GM21576 (cell line): Measurements from ENCODE around the gene CLN6.

Experiments used
- ATAC-seq: cut with Tn5 transposase; IDR thresholded peaks from one replicate; pipeline ENCODE4 v1.9.1; 2021; ENCODE audit warnings: mild to moderate bottlenecking, moderate library complexity; ENCODE audit not compliant: unreplicated experiment

CLN6 gene

DNA sequence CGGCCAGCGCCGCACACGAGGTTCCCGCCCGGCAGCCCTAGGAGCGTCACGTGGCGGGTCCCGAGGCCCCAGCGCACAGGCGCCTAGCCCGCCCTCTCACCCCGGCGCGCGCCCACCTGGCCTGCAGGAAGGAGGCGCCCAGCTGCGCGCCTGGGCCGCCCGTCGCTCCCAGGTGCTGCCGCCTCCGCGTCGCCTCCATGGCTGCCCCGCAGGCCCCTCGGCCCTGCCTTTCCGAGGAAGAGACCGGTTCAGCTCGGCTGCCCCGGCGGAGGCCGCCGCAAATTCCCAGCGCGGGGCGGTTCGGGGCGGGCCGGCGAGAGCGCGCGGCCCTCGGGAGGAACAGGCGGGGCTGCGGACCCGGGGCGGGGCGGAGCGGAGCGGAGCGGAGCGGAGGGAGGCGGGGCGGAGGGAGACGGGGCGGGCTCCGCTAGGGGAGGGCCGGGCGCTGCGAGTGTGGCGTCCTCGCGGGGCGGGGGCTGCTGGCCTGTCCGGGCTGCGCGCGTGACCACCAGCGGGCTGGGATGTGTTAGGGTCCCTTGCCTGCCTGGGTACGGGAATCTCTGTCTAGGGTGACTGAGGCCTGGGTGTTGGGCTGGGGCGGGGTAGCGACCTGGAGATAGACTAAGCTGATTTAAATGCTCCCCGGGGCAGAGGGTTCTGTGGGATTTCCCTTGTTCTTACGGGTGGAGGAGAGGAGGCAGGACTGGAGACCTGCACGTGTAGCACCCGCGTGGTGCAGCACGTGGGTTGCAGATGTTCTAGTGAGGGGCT, at the start of gene CLN6:
Gene CLN6, minus strand, starts transcription at position 343 of the 771 bp plus-strand sequence. Its CDS starts 144 bp downstream, at position 199.
- ATAC-seq, result peak; percentile 68

DNA sequence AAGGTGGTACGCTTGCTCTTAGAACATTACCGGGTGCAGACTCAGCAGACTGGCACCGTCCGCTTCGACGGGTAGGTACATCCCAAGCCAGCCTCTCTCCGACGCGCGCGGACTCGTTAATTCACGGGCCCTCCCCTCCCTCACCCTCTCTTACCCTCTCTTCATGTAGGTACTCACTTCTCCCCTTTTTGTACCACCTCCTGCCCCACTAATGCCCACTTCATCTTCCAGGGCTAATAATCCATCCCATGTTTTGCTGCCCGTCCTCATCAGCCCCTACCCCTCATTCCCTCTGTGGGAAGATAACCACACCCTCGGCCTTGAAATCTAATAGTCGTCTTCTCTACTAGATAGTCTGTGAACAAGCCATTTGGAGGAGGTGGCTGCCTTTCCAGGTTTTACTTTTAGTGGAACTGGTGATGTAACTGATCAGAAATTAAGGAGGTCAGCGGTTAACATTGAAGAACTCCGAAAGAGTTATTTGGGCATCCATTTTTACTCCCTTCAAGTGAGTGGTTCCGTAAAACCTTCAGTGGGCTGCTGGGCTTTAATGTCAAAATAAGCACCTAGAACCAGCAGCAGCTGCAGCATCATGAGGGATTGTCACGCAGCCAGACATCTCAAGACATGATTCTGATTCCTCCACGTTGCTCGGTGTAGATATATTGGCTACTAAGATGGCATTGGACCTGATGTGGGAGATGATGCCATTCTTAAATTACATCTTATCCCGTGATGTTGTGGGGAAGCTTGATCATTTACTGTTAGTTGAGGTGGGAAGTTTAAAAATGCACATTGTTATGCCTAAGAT, 49.3 kb upstream of the CLN6 start:
- no peak for ATAC-seq

DNA sequence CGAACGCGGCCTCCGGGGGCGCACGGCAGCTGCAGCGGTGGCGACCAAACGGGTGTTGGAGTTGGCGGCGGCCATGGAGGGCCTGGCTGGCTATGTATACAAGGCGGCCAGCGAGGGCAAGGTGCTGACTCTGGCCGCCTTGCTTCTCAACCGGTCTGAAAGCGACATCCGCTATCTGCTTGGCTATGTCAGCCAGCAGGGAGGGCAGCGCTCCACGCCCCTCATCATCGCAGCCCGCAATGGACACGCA, 48.7 kb upstream of the CLN6 start:
- no peak for ATAC-seq

DNA sequence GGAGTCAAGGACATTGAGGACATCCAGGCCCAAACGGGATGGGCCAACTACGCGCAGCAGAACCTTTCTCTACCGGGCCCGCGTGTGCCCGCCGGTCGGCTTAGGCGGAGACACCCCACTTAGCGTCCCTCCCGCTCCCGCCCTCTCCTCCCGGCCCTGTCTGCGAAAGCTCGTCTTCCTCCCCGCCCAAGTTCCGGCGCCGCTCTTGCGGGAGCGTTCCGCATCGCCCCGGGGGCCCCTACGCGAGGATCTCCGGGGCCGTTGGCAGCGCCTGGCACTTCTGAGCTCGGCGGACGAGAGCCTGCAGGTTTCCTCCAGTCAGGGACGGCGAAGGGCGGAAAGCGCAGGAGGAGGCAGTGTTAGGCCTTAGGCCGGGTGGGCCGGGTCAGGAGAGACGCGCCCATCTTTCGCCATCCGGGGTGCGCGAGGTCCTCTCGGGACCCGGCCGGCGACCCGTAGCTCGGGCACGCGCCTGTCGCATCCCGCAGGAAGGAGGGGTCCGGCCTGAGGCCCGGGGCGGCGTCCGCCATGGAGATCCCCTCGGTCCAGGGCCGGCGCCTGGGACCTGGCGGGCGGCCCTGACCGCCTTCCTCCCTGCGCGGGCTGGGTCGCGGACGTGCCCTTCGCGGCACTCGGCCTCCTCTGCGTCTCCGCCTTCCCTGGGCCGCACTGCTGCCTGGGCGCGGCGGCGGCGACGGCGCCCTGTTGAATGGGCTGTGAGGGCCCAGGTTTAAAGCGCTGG, 48.2 kb upstream of the CLN6 start, which contains the start of gene FEM1B:
Gene FEM1B, plus strand, starts transcription at position 143 of the 742 bp plus-strand sequence. CDS start 673 bp downstream, outside the sequence.
- peak; percentile 71 for ATAC-seq

DNA sequence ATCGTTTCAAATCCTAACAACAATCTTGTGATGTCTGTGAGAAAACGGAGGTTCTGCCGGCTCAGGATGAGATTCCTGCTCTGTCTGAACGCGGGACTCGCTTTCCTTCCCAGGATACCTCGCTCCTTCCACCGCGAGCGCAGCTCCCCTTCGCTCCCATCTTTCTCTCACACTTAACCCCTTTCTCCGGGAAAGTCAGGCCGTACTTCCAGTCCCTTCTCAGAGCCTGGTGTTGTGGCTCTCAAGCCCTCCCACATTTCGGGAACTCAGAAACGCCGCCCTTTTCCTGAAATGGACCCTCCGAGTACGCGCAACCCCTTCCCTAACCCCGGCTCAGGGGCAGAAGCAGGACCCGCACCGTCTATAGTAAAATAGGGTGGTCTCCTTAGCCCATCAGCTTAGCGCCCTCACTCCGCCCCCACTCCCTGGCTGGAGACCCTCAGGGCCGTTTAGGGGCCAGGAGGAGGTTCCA, 47.6 kb upstream of the CLN6 start:
- no peak for ATAC-seq

DNA sequence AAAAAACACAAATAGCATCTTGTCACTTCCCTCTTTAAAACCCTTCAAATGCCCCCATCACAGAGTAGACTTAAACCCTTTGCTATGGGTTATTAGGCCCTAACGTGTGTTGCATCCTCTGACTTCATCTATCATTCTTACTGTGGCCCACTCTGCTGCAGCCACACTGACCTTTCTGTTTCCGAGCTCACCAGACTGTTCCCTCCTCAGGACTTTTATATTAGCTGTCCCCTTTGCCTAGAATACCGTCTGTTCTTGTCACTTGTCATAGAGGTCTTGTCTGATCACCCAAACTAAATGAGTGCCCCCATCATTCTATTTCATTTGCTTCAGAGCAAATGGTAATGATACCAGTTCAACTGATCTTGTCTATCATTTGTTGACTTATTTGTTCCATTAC, 47.1 kb upstream of the CLN6 start:
- ATAC-seq, result no peak

DNA sequence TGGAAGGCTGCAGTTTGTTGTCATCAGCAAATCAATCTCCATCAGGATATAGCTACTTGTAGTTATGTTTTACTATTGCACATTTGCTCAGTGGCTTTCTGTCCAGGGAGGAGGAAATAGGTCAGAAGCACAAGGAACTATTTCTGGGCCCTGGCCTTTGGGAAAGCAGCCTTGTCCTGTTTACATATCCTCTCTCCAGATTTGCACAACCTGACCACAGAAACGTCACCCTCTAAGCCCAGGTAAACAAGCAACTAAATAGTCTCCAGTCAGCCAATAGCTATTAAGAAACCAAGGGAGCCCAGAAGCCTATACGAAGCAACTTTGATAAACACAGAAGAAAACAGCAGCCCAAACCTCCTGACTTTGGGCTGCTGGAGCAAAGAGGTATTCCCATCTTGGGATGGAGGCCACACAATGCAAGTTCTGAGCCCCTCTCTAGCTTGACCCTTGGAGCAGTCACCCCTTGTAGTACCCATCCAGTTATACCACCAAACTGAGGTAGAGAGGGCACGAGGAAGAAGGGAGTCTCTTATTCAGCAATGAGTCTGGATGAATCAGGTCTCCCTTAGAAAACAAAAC, 45.7 kb upstream of the CLN6 start:
- no peak for ATAC-seq

DNA sequence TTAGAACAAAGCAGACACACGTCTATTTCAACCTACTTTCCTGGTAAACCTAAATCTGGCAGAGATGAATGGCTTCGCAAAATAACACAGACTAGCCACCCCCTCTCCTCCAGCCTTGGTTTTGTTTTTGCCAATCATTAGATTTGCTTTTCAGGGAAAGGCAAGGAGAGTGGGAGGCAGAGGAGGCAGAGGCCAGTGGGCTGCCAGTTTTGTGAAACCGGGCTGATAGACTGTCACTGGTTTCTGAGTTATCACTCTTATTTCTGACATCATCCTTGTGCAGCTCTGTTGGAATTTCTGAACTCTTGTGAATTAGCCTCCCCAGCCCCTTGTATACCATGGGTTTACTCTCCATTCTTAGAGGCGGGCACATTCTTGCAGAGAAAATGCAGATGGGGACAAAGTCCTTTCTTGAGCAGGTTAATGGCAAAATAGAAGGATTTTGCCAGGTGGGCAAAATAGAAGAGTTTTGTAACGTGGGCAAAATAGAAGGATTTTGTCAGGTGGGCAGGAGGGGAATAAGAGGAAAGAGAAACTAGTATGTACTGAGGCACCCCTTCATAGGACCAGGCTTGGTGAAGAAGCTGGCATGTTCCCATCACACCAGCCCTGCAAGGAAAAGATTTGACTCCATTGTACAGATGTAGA, 44.8 kb upstream of the CLN6 start:
- no peak for ATAC-seq

DNA sequence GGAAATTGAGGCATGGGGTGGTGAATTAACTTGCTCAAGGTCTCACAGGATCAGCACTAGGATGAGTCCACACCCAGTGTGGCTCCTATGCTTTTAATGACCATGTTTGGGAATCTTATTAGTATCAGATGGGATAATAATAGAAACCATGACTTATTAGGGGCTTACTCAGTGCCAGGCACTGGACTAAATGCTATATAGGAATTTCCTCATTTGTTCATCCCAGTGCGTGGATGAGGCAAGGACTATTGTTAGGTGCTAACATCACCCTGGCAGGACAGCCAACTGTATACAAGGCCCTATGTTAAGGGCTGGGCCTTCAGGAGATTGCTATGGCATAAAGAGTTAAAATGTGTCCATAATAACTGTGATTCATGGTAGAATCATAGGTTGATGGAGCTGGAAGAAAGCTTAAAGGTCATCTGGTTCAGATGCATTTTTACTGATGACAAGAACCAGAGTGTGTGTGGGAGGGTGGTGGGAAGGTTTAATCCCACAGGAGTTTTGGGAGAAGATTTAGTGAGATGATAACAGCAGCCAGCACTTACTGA, 43.3 kb upstream of the CLN6 start:
- ATAC-seq, result no peak

DNA sequence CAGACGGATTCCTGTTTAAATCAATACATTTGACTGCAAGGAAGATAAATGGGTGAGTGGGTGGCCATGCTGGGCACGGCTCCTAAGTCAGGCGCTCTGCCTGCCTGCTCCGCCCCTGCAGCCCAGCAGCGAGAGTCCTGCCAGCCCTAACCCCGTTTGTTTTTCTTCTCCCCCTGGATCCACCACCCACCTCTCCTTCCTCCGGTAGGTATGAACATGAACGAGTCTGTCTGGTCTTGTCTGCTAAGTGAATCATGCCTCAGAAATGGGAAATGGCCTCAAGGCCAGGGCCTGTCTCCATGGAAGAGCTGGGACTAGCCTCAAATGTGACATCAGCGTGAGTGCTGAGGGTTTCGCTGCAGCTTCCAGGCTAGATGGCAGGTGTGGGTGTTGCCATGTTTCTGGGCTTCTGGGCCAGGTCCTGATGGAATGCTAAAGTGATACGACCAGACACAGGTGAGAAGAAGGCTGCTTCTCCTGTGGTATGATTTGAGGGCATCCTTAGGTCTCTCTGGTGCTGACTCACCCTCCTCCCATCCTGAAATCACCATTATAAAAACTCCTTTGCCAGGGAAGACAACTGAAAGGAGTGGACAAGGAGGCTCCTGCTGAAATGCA, 42.4 kb upstream of the CLN6 start:
- no peak for ATAC-seq

DNA sequence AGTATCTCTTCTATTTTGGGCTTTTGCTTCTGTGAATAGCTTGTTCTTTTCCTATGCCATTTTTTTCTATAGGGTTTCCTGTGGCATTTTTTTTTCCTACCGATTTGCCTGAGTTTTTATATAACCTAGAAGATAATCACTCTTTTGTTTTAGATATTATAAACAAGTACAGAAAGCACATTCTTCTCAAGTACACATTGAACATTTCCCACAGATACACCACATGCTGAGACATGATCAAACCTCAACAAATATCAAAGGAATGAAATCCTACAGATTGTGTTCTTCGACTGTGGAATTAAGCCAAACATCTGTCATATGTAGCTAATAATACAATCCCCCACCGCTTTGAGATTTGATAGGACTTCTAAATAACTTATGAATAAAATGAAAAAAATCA, 38.9 kb upstream of the CLN6 start:
- no peak for ATAC-seq

DNA sequence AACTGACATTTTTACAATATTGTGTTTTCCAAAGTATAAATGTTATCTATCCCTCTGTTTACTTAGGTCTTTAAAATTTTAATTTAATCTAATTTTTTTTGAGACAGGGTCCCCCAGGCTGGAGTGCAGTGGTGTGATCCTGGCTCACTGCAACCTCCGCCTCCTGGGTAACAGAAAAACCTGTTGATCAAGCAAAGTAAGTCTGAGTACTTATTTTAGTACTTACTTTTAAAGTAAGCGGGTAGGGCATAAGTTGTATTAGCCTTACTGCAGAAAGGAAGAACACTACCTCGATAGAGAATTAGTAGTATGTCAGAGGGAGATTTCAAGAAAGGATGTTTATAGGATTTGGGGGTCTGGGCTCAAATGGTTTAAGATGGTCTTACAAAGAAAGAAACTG, 36.1 kb upstream of the CLN6 start:
- ATAC-seq, result no peak

DNA sequence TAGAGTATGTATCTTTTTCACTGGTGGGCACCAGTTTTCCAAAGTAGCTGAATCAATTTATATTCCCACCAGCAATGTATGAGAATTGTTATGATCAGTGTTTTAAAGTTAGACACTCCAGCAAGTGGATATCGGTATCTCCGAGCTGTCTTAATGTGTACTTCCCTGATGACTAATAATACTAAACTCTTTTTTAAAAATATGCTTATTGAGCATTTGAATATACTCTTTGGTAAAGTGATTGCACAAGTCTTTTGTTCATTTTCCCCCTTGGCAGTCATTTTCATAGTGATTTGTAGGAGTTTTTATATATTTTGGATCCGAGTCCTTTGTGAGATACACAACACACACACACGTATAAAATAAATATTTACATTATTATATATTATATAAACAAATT, 35.6 kb upstream of the CLN6 start:
- no peak for ATAC-seq

DNA sequence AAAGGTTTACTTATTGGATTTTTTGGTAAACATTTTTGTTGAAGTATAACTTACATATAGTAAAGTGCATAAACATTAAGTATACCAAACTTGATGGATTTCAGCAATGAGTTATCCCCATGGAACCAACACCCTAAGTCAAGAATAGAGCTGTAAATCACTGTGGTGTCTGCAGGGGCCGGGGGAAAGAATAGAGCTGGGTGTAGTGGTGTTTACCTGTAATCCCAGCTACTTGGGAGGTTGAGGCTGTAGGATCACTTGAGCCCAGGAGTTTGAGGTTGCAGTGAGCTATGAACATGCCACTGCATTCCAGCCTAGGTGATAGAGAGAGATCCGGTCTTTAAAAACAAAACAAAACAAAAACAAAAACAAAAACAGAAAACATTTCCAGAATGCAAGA, 34.8 kb upstream of the CLN6 start:
- ATAC-seq, result no peak

DNA sequence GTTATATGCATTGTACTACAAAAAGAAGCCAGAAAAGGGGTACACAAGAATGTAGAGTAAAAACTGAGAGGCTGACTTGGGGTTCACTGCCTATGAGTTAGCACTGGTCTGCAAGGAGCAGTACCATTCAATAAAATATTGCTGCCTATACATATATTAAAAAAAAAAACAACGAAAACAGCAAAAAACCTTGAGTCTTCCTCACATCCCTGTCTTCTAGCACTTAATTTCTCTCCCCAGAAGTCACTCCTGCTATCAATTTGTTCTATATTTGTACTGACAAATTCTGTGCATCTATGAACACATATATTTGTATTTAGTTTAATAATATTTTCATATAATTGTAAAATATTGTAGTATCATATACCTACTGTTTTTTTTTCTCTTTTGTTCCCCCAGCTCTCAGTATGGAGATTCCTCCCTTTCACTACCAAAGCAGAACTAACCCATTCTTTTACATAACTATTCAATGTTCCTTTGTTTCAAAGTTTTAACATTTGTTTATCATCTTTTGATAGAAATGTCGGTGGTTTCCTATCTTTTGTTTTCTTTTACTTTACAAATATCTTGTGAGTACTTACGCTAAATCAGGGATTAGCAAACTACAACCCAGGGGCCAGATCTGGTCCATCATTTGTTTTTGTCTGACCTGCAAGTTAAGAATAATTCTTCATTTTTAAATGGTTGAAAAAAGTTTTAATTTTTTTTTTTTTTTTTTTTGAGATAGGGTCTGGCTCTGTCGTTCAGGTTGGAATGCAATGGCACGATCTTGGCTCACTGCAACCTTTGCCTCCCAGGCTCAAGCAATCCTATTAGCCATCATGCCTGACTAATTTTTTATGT, 33.2 kb upstream of the CLN6 start:
- ATAC-seq, result no peak

DNA sequence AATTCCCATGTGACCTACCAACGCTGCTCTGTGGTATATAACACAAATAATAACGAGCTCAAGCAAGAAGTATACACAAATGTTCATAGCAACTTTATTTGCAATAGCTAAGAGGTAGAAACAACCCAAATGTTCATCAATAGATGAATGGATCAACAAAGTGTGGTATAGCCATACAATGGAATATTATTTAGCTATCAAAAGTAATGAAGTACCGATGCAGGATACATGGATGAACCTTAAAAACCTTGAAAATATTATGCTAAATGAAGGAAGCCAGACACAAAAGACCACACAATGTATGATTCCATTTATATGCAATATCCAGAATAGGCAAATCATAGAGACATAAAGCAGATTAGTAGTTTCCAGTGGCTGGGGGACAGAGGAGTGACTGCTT, 32.5 kb upstream of the CLN6 start:
- ATAC-seq, result no peak

DNA sequence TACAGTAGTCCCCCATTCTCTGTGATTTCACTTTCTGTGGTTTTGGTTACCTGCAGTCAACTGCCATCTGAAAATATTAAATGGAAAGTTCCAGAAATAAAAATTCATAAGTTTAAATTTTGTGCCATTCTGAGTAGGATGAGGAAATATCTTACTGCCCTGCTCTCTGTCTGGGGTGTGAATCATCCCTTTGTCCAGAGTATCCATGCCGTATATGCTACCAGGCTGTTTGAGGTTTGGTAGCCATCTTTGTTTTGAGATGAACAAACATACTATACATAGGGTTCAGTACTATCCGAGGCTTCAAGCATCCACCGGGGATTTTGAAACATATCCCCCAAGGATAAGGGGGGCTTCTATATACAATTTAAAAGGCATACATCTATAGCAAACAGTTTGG, 31.7 kb upstream of the CLN6 start:
- ATAC-seq, result no peak

DNA sequence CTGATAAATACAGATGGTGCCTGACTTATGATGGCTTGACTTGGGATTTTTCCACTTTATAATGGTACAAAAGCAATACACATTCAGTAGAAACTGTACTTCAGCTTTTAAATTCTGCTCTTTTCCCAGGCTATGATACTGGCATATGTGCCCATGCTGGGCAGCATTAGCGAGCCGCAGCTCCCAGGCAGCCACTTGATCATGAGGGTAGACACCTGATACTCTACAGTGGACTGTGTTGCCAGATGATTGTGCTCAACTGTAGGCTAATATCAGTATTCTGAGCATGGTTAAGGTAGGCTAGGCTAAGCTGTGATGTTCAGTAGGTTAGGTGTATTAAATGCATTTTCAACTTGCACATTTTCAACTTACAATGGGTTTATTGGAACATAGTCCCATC, 30.4 kb upstream of the CLN6 start:
- no peak for ATAC-seq

DNA sequence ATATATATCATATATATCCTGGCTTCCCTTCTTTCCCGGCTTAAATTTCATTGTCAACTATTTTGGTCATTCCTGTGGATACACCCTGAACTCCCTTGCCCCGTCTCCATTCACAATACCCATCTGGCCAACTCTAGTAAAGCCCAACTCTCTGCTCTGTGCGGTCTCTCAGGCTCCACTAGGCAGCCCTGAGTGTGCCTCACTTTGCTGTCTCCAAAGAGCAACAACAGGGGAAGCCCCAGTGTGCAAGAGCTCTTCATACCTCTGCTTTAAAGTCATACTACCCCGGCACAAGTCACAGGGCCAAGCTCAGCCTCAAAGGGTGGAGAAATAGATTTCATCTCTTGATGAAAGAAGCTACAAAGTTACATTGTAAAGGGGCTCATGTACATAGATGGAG, 29.2 kb upstream of the CLN6 start:
- no peak for ATAC-seq
